ENCODE results near the gene GORAB.

- TF ChIP-seq CTCF (IDR thresholded peaks at IDR 0.05) (no peak), POLR2A (IDR thresholded peaks at IDR 0.05) (no peak)
Observed at GRCh38 chr1:170576980-170577379, 45.0 kb downstream of the GORAB start.

Measured in prostate gland (tissue), 2 donors.